OCI-LY7 (cell line): Measurements from ENCODE around the gene CTDSPL2.

Source experiments
- EZH2phosphoT487 ChIP-seq: fragments of 200-600 bp; sonication (generic); IDR thresholded peaks from 2 replicates; pipeline ENCODE4 v1.6.1; 2018; ENCODE audit warnings: low read depth, borderline replicate concordance, mild to moderate bottlenecking, mixed run types, antibody characterized with exemption, low read length, moderate library complexity, mixed read lengths
- TF ChIP-seq, protein P1 (sequence below): fragments of 200-600 bp; sonication (generic); conservative IDR thresholded peaks from 2 replicates; pipeline ENCODE4 v1.5.1; 2014; ENCODE audit warnings: mild to moderate bottlenecking, antibody characterized with exemption, low read length, moderate library complexity, mixed read lengths

DNA sequence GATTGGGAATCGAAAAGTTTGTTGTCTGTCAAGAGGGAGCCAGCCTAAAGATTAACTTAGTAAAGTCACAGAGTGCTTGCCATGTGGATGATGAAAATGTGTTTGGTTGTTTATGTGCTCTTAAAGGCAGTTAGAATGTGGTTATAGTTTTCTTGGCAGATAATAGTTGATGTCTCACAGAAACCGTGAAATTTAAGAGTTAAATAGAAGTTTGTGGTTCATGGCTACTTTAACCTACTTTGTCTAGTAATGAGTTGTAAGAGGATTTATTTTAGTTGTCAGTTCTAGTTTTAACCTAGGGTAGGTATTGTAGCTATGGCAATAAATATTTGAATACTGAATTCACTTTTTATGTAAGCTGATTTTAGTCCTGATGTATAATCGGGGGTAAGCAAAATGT is 73.1 kb downstream of the CTDSPL2 start:
- TF ChIP-seq, protein P1, sequence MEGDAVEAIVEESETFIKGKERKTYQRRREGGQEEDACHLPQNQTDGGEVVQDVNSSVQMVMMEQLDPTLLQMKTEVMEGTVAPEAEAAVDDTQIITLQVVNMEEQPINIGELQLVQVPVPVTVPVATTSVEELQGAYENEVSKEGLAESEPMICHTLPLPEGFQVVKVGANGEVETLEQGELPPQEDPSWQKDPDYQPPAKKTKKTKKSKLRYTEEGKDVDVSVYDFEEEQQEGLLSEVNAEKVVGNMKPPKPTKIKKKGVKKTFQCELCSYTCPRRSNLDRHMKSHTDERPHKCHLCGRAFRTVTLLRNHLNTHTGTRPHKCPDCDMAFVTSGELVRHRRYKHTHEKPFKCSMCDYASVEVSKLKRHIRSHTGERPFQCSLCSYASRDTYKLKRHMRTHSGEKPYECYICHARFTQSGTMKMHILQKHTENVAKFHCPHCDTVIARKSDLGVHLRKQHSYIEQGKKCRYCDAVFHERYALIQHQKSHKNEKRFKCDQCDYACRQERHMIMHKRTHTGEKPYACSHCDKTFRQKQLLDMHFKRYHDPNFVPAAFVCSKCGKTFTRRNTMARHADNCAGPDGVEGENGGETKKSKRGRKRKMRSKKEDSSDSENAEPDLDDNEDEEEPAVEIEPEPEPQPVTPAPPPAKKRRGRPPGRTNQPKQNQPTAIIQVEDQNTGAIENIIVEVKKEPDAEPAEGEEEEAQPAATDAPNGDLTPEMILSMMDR, result no peak
- no peak for TF ChIP-seq EZH2phosphoT487
